H9 (cell line): ENCODE data around the gene RPAP2. TPM values are rescaled to one million over a fixed set of nuclear protein-coding genes. Genes with fewer than 3 reads are reported as not detected.

Experiments
- DNase-seq: peaks from one replicate; pipeline ENCODE4 v3.0.0-alpha.2; 2017
- H2AFZ ChIP-seq: one replicate; pipeline ENCODE4 v1.6.1; 2013; ENCODE audit warnings: mild to moderate bottlenecking, low read length, control low read depth, moderate library complexity
- H2AK5ac ChIP-seq: 2 replicates; pipeline ENCODE4 v1.6.1; 2013; ENCODE audit warnings: low read length, control low read depth, mixed read lengths; ENCODE audit not compliant: insufficient read length
- H2BK120ac ChIP-seq: one replicate; pipeline ENCODE4 v1.6.1; 2013; ENCODE audit warnings: low read depth, mild to moderate bottlenecking, low read length, control low read depth, inconsistent platforms; ENCODE audit not compliant: poor library complexity, severe bottlenecking
- H2BK12ac ChIP-seq: 2 replicates; pipeline ENCODE4 v1.6.1; 2013; ENCODE audit warnings: low read length, control low read depth, mixed read lengths, low read depth; ENCODE audit not compliant: insufficient read length
- H2BK15ac ChIP-seq: 2 replicates; pipeline ENCODE4 v1.6.1; 2013; ENCODE audit warnings: low read depth, low read length, control low read depth
- H2BK20ac ChIP-seq: one replicate; pipeline ENCODE4 v1.6.1; 2013; ENCODE audit warnings: low read depth, mild to moderate bottlenecking, low read length, control low read depth, inconsistent platforms; ENCODE audit not compliant: poor library complexity, severe bottlenecking
- H2BK5ac ChIP-seq: 2 replicates; pipeline ENCODE4 v1.6.1; 2013; ENCODE audit warnings: low read length, control low read depth, mixed read lengths; ENCODE audit not compliant: insufficient read length
- H3K14ac ChIP-seq: 2 replicates; pipeline ENCODE4 v1.6.1; 2013; ENCODE audit warnings: low read length, control low read depth; ENCODE audit not compliant: insufficient read depth
- H3K18ac ChIP-seq: 2 replicates; pipeline ENCODE4 v1.6.1; 2013; ENCODE audit warnings: low read depth, mild to moderate bottlenecking, mixed read lengths, low read length, control low read depth; ENCODE audit not compliant: insufficient read length
- H3K23ac ChIP-seq: 2 replicates; pipeline ENCODE4 v1.6.1; 2013; ENCODE audit warnings: low read length, control low read depth, mixed read lengths, low read depth; ENCODE audit not compliant: insufficient read length
- H3K23me2 ChIP-seq: 2 replicates; pipeline ENCODE4 v1.6.1; 2013; ENCODE audit warnings: low read depth, mild to moderate bottlenecking, mixed read lengths, low read length, control low read depth; ENCODE audit not compliant: insufficient read length, poor library complexity, severe bottlenecking
- H3K27ac ChIP-seq: 2 replicates; pipeline ENCODE4 v1.5.1; 2013; ENCODE audit warnings: low read length, control low read depth, mixed read lengths, low read depth; ENCODE audit not compliant: insufficient read length
- H3K27me3 ChIP-seq: 2 replicates; pipeline ENCODE4 v1.6.1; 2013; ENCODE audit warnings: low read length, control low read depth, inconsistent platforms; ENCODE audit not compliant: insufficient read depth
- H3K4ac ChIP-seq: 2 replicates; pipeline ENCODE4 v1.6.1; 2013; ENCODE audit warnings: low read depth, mild to moderate bottlenecking, control low read depth, inconsistent platforms, low read length, moderate library complexity
- H3K4me1 ChIP-seq: 2 replicates; pipeline ENCODE4 v1.6.1; 2013; ENCODE audit warnings: low read length, control low read depth, inconsistent platforms; ENCODE audit not compliant: insufficient read depth
- H3K4me2 ChIP-seq: 2 replicates; pipeline ENCODE4 v1.6.1; 2013; ENCODE audit warnings: low read length, control low read depth, mixed read lengths; ENCODE audit not compliant: insufficient read length, insufficient read depth
- H3K56ac ChIP-seq: 2 replicates; pipeline ENCODE4 v1.6.1; 2013; ENCODE audit warnings: low read depth, mild to moderate bottlenecking, mixed read lengths, low read length, control low read depth; ENCODE audit not compliant: insufficient read length
- H3K79me1 ChIP-seq: 2 replicates; pipeline ENCODE4 v1.6.1; 2013; ENCODE audit warnings: low read depth, mild to moderate bottlenecking, moderate library complexity, low read length, control low read depth, inconsistent platforms; ENCODE audit not compliant: insufficient read depth, poor library complexity, severe bottlenecking
- H3K79me2 ChIP-seq: 2 replicates; pipeline ENCODE4 v1.6.1; 2013; ENCODE audit warnings: low read length, control low read depth, inconsistent platforms; ENCODE audit not compliant: insufficient read depth
- H3K9ac ChIP-seq: 2 replicates; pipeline ENCODE4 v1.6.1; 2013; ENCODE audit warnings: low read length, control low read depth, mixed read lengths; ENCODE audit not compliant: insufficient read length; ENCODE audit errors: extremely low read depth
- H3K9me3 ChIP-seq: one replicate; pipeline ENCODE4 v1.6.1; 2013; ENCODE audit warnings: low read depth, low read length, inconsistent platforms; ENCODE audit not compliant: control insufficient read depth
- H3T11ph ChIP-seq: one replicate; pipeline ENCODE4 v1.6.1; 2013; ENCODE audit warnings: mild to moderate bottlenecking, low read length, control low read depth, inconsistent platforms
- H4K20me1 ChIP-seq: one replicate; pipeline ENCODE4 v1.6.1; 2013; ENCODE audit not compliant: control insufficient read depth, insufficient read length, insufficient read depth
- H4K5ac ChIP-seq: 2 replicates; pipeline ENCODE4 v1.6.1; 2013; ENCODE audit warnings: low read depth, mild to moderate bottlenecking, mixed read lengths, low read length, control low read depth; ENCODE audit not compliant: insufficient read length
- H4K8ac ChIP-seq: replicated peaks from 2 replicates; pipeline ENCODE4 v1.6.1; 2013; ENCODE audit warnings: low read length, control low read depth, mixed read lengths, low read depth; ENCODE audit not compliant: insufficient read length
- H4K91ac ChIP-seq: 2 replicates; pipeline ENCODE4 v1.6.1; 2013; ENCODE audit warnings: low read depth, mild to moderate bottlenecking, moderate library complexity, mixed read lengths, low read length, control low read depth; ENCODE audit not compliant: insufficient read length
- H3K27ac Mint-ChIP-seq, 3 experiments: 2 replicates in 2 of 3; 3 replicates in 1 of 3; pipeline ENCODE4 v1.8.0; 2020 to 2021; ENCODE audit warnings: mixed read lengths in 3 of 3, mild to moderate bottlenecking in 1 of 3, moderate library complexity in 1 of 3
- H3K27me3 Mint-ChIP-seq: 2 replicates; pipeline ENCODE4 v1.8.0; 2021; ENCODE audit warnings: low read depth, mild to moderate bottlenecking, moderate library complexity, mixed read lengths
- H3K36me3 Mint-ChIP-seq, 3 experiments: 2 replicates in 2 of 3; 3 replicates in 1 of 3; pipeline ENCODE4 v1.8.0; 2020 to 2021; ENCODE audit warnings: low read depth in 3 of 3, mixed read lengths in 3 of 3; ENCODE audit not compliant: insufficient read depth in 1 of 3
- H3K4me1 Mint-ChIP-seq, 2 experiments: 2 replicates each; pipeline ENCODE4 v1.8.0; 2020; ENCODE audit warnings: mixed read lengths in 2 of 2
- H3K4me3 Mint-ChIP-seq, 2 experiments: 2 replicates in 1 of 2; 3 replicates in 1 of 2; pipeline ENCODE4 v1.8.0; 2020 to 2021; ENCODE audit warnings: mild to moderate bottlenecking in 2 of 2, mixed read lengths in 2 of 2, moderate library complexity in 1 of 2
- H3K9me3 Mint-ChIP-seq, 2 experiments: 2 replicates in 1 of 2; 3 replicates in 1 of 2; pipeline ENCODE4 v1.8.0; 2020; ENCODE audit warnings: mild to moderate bottlenecking in 2 of 2, mixed read lengths in 2 of 2, moderate library complexity in 1 of 2
- total RNA-seq: library from RNA; stranded (reverse); gene quantifications from 2 replicates; pipeline ENCODE4 v1.2.1, GENCODE V29; 2021
- TF ChIP-seq, protein P1 (sequence below): fragments of 200-600 bp; sonication (generic); conservative IDR thresholded peaks from 3 replicates; pipeline ENCODE4 v1.8.0; 2021; ENCODE audit warnings: antibody characterized with exemption, mild to moderate bottlenecking

RPAP2 gene
- total RNA-seq, 1 experiment from 2014 or later, result 27.4 TPM

DNA sequence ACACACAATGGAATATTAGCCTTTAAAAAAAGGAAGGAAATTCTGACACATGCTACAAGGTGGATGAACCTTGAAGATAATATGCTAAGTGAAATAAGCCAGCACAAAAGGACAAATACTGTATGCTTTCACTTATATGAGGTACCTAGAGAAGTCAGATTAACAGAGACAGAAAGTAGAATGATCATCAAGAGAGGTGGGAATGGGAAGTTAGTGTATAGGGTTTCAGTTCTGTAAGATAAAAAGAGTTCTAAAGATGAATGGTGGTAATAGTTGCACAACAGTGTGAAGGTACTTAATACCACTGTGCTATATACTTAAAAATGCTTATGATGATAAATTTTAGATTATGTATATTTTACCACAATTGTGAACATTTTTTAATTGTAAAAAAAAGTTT lies 7.2 kb downstream of the RPAP2 start:
- no peak overlapping the region for H3K27ac Mint-ChIP-seq
- Histone ChIP-seq H3K4ac (no peak overlapping the region), H2BK15ac (no peak overlapping the region), H2BK5ac (no peak overlapping the region), H3K4me2 (no peak overlapping the region), H3K4me1 (no peaks in the 10 kb centered on the region), H3K23me2 (no peaks in the 10 kb centered on the region), H3K56ac (no peak overlapping the region), H3K27me3 (no peaks in the 10 kb centered on the region), H3K9me3 (no peaks in the 10 kb centered on the region), H2BK120ac (no peak overlapping the region), H3K18ac (no peak overlapping the region), H4K8ac (no peak overlapping the region), H3T11ph (no peak overlapping the region), H3K79me1 (no peaks in the 10 kb centered on the region), H3K9ac (no peak overlapping the region), H2AFZ (no peak overlapping the region), H4K20me1 (no peaks in the 10 kb centered on the region), H3K79me2 (no peaks in the 10 kb centered on the region), H2AK5ac (no peak overlapping the region), H2BK20ac (no peak overlapping the region), H4K5ac (no peak overlapping the region), H3K14ac (no peak overlapping the region), H2BK12ac (no peak overlapping the region), H3K27ac (no peak overlapping the region), H3K23ac (no peak overlapping the region), H4K91ac (no peak overlapping the region)
- H3K4me1 Mint-ChIP-seq, result peaks cover 3 to 5% of the 10 kb centered on the region in 2 experiments; a peak in 2 of 4 replicates
- TF ChIP-seq, protein P1, sequence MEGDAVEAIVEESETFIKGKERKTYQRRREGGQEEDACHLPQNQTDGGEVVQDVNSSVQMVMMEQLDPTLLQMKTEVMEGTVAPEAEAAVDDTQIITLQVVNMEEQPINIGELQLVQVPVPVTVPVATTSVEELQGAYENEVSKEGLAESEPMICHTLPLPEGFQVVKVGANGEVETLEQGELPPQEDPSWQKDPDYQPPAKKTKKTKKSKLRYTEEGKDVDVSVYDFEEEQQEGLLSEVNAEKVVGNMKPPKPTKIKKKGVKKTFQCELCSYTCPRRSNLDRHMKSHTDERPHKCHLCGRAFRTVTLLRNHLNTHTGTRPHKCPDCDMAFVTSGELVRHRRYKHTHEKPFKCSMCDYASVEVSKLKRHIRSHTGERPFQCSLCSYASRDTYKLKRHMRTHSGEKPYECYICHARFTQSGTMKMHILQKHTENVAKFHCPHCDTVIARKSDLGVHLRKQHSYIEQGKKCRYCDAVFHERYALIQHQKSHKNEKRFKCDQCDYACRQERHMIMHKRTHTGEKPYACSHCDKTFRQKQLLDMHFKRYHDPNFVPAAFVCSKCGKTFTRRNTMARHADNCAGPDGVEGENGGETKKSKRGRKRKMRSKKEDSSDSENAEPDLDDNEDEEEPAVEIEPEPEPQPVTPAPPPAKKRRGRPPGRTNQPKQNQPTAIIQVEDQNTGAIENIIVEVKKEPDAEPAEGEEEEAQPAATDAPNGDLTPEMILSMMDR, result no peak
- H3K9me3 Mint-ChIP-seq, result no peaks in the 10 kb centered on the region
- DNase-seq, result no peak
- no peaks in the 10 kb centered on the region for H3K27me3 Mint-ChIP-seq
- H3K4me3 Mint-ChIP-seq, result no peak overlapping the region
- peaks cover 14 to 47% (median 42%) of the 10 kb centered on the region in 3 experiments for H3K36me3 Mint-ChIP-seq
